GM21529 (cell line): ENCODE data around the gene OSGEP.
A peak's percentile ranks its signal among the peaks of the same experiment; 100 is the strongest.

Source experiments
- ATAC-seq: cut with Tn5 transposase; IDR thresholded peaks from one replicate; pipeline ENCODE4 v1.9.1; 2021; ENCODE audit not compliant: unreplicated experiment

OSGEP gene

GRCh38 chr14:20434701-20435581, 19.7 kb downstream of the OSGEP start:
- no peak for ATAC-seq

- ATAC-seq, result no peak
Observed at GRCh38 chr14:20429801-20430669, 24.6 kb downstream of the OSGEP start.

GRCh38 chr14:20428802-20429201, 25.8 kb downstream of the OSGEP start:
- ATAC-seq, result no peak

GRCh38 chr14:20428010-20428365, 26.6 kb downstream of the OSGEP start:
- peak; percentile 22 for ATAC-seq

- ATAC-seq, result peak; percentile 79
Observed at GRCh38 chr14:20427231-20428009, 27.2 kb downstream of the OSGEP start.

- no peak for ATAC-seq
Observed at GRCh38 chr14:20424851-20425250, 29.8 kb downstream of the OSGEP start.

- no peak for ATAC-seq
Observed at GRCh38 chr14:20422886-20423285, 31.7 kb downstream of the OSGEP start.

- ATAC-seq, result no peak
Observed at GRCh38 chr14:20421267-20421666, 33.3 kb downstream of the OSGEP start.

GRCh38 chr14:20419419-20419818, 35.2 kb downstream of the OSGEP start:
- ATAC-seq, result no peak

- ATAC-seq, result no peak
Observed at GRCh38 chr14:20418501-20418909, 36.1 kb downstream of the OSGEP start.

- no peak for ATAC-seq
Observed at GRCh38 chr14:20417250-20418186, 37.1 kb downstream of the OSGEP start.

- ATAC-seq, result no peak
Observed at GRCh38 chr14:20416223-20416622, 38.4 kb downstream of the OSGEP start.

- peak; percentile 46 for ATAC-seq
Observed at GRCh38 chr14:20415782-20416206, 38.8 kb downstream of the OSGEP start.

- ATAC-seq, result peak; percentile 36
Observed at GRCh38 chr14:20413744-20414082, 40.9 kb downstream of the OSGEP start.

- ATAC-seq, result peak; percentile 70
Observed at GRCh38 chr14:20412876-20413743, 41.5 kb downstream of the OSGEP start, which contains the start of gene TEP1. Gene TEP1 (minus strand): TSS chr14:20413501. CDS start chr14:20408439, 5,062 bp downstream.

GRCh38 chr14:20412411-20412810, 42.2 kb downstream of the OSGEP start:
- ATAC-seq, result peak; percentile 57

GRCh38 chr14:20409226-20409625, 45.4 kb downstream of the OSGEP start:
- ATAC-seq, result no peak

- no peak for ATAC-seq
Observed at GRCh38 chr14:20403521-20403920, 51.1 kb downstream of the OSGEP start.

GRCh38 chr14:20400965-20401593, 53.5 kb downstream of the OSGEP start:
- no peak for ATAC-seq
